MM.1S (cell line): ENCODE measurements around the gene PEX13.

Source experiments
- DNase-seq: peaks from one replicate; pipeline ENCODE4 v3.0.0-alpha.2; 2015
- H2AFZ ChIP-seq: fragments of 300-600 bp; sonication (generic); 2 replicates; pipeline ENCODE4 v1.6.0; 2016; ENCODE audit warnings: antibody characterized with exemption, low read length
- H3F3A ChIP-seq: fragments of 300-600 bp; sonication (generic); 2 replicates; pipeline ENCODE4 v1.6.1; 2016; ENCODE audit warnings: mild to moderate bottlenecking, antibody characterized with exemption, low read length, moderate library complexity, mixed read lengths; ENCODE audit not compliant: insufficient read depth
- H3K27ac ChIP-seq: fragments of 300-600 bp; sonication (generic); 2 replicates; pipeline ENCODE4 v1.5.1; 2016; ENCODE audit warnings: mild to moderate bottlenecking, low read length
- H3K27me3 ChIP-seq: fragments of 300-600 bp; sonication (generic); replicated peaks from 2 replicates; pipeline ENCODE4 v1.6.0; 2016; ENCODE audit warnings: low read length; ENCODE audit not compliant: insufficient read depth
- H3K36me3 ChIP-seq: fragments of 300-600 bp; sonication (generic); replicated peaks from 2 replicates; pipeline ENCODE4 v1.6.1; 2016; ENCODE audit warnings: mild to moderate bottlenecking, low read length, mixed read lengths; ENCODE audit not compliant: insufficient read depth
- H3K4me1 ChIP-seq: fragments of 300-600 bp; sonication (generic); 2 replicates; pipeline ENCODE4 v1.6.1; 2016; ENCODE audit warnings: low read length, mixed read lengths
- H3K4me2 ChIP-seq: fragments of 300-600 bp; sonication (generic); 2 replicates; pipeline ENCODE4 v1.6.0; 2016; ENCODE audit warnings: low read depth, low read length
- H3K4me3 ChIP-seq: fragments of 300-600 bp; sonication (generic); 2 replicates; pipeline ENCODE4 v1.5.1; 2016; ENCODE audit warnings: low read length, mixed read lengths
- H3K79me2 ChIP-seq: fragments of 300-600 bp; sonication (generic); 2 replicates; pipeline ENCODE4 v1.6.1; 2016; ENCODE audit warnings: mixed run types, low read length, mixed read lengths
- H3K9ac ChIP-seq: fragments of 300-600 bp; sonication (generic); 2 replicates; pipeline ENCODE4 v1.6.1; 2016; ENCODE audit warnings: low read length, mixed read lengths
- H3K9me2 ChIP-seq: fragments of 300-600 bp; sonication (generic); replicated peaks from 2 replicates; pipeline ENCODE4 v1.6.1; 2016; ENCODE audit warnings: mild to moderate bottlenecking, low read length, mixed read lengths; ENCODE audit not compliant: insufficient read depth
- H3K9me3 ChIP-seq: fragments of 300-600 bp; sonication (generic); replicated peaks from 2 replicates; pipeline ENCODE4 v1.6.1; 2016; ENCODE audit warnings: mild to moderate bottlenecking, low read length, mixed read lengths; ENCODE audit not compliant: insufficient read depth
- H4K20me1 ChIP-seq: fragments of 300-600 bp; sonication (generic); 2 replicates; pipeline ENCODE4 v1.6.1; 2016; ENCODE audit warnings: mild to moderate bottlenecking, low read length, moderate library complexity, mixed read lengths; ENCODE audit not compliant: insufficient read depth
- EZH2 ChIP-seq: fragments of 300-600 bp; sonication (generic); optimal IDR thresholded peaks from 2 replicates; pipeline ENCODE3; 2017; ENCODE audit warnings: low read depth, mild to moderate bottlenecking, antibody characterized with exemption, low read length, mixed read lengths
- EZH2phosphoT487 ChIP-seq: fragments of 300-600 bp; sonication (generic); IDR thresholded peaks from 2 replicates; pipeline ENCODE4 v1.6.1; 2018; ENCODE audit warnings: antibody characterized with exemption, low read length
- TF ChIP-seq, protein P1 (sequence below): fragments of 300-600 bp; sonication (generic); IDR thresholded peaks from 2 replicates; pipeline ENCODE4 v1.5.1; 2016; ENCODE audit warnings: antibody characterized with exemption, low read length, mixed read lengths

The PEX13 gene

DNA sequence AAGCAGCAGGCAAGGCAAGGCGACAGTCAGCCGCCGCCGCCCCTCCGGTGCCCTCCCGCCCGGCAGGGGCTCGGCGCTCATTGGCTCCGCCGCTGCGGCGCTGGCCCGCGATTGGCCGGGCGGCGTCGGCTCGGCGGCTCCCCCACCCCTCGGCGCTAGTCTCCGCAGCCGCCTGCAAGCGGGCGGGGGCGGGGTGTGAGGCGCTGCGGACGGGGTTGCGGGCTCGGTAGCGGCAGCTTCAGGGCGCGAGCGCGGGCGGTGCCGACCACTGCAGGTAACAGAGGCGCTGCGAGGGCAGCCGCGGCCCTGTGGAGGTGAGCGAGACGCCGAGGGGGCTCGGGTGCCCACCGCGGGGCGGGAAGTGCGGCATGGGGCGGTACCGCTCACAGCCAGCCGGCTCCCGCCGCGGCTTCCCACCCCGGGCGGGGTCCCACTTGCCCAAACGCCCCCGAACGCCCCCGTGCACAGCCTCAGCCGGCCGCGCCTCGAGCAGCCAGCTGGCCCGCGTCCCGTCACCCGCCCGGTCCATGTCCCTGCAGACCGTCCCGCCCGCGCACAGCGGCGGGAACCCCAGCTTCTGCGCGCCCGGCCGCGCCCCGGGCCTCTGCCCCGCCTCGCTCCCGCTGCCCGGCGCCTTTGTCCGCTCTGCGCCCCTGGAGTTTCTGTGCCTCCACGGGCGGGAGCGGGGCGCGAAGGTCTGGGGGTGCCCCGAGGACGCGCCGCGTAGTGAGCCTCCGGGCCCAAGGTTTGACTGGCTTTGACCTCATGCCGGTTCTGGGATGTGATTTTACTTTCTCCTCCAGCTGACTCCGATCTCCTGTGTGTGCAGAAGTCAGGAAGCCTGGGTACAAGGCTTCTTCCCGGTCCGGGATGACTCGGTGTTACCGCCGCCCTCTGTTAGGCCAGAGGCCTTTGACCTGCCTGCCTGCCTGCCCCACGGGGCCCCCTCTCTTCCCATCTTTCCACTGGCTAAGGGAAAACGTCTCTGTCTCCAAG lies 48.5 kb downstream of the PEX13 start, which contains the start of gene SANBR:
SANBR (plus strand) TSS at position 158 of the 996 bp plus-strand sequence. CDS start 4,480 bp downstream, outside the sequence.
- H3F3A ChIP-seq, result peaks cover 9% of the 10 kb centered on the region
- no peaks in the 10 kb centered on the region for H3K27me3 ChIP-seq
- 0 out of 2 replicates have a peak, but pooled peaks cover 5% of the 10 kb centered on the region for H3K79me2 ChIP-seq
- no peaks in the 10 kb centered on the region for H3K4me1 ChIP-seq
- no peaks in the 10 kb centered on the region for H4K20me1 ChIP-seq
- peak within 1 kb of the TSS; percentile 98 for H2AFZ ChIP-seq
- TF ChIP-seq EZH2phosphoT487, result no peak
- H3K9ac ChIP-seq, result peak within 1 kb of the TSS; percentile 64
- H3K27ac ChIP-seq, result peak within 1 kb of the TSS; percentile 12; the same call in 1 of the 2 replicates
- no peaks in the 10 kb centered on the region for H3K9me2 ChIP-seq
- no peaks in the 10 kb centered on the region for H3K9me3 ChIP-seq
- peak within 1 kb of the TSS; percentile 84 for H3K4me3 ChIP-seq
- H3K4me2 ChIP-seq, result peak within 1 kb of the TSS; percentile 58
- DNase-seq, result peak; percentile 91
- H3K36me3 ChIP-seq, result no peaks in the 10 kb centered on the region

DNA sequence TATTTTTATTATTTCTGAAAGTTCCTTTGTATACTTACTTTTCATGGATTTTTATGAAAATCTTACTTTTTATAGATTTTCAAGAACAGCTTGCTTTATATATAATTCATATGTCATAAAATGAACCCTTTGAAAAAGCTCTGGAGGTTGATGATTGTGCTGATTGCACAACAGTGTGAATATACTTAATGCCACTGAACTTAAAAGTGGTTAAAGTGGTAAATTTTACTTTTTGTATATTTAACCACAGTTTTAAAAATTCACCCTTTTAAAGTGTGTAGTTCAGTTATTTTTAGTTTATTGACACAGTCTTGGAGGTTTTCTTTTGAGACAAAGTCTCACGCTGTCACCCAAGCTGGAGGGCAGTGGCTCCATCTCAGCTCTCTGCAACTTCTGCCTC lies 56.6 kb downstream of the PEX13 start:
- Histone ChIP-seq H3K4me3 (no peak overlapping the region), H3K9me3 (no peaks in the 10 kb centered on the region), H3K9ac (no peak overlapping the region), H3K27ac (no peak overlapping the region), H4K20me1 (no peaks in the 10 kb centered on the region), H3K4me2 (no peak overlapping the region), H3K4me1 (no peaks in the 10 kb centered on the region), H2AFZ (no peak overlapping the region), H3F3A (peaks cover 3% of the 10 kb centered on the region; the same call in 1 of the 2 replicates), H3K36me3 (no peaks in the 10 kb centered on the region), H3K79me2 (no peaks in the 10 kb centered on the region), H3K9me2 (no peaks in the 10 kb centered on the region), H3K27me3 (no peaks in the 10 kb centered on the region)
- no peak for DNase-seq
- no peak for TF ChIP-seq EZH2phosphoT487
- no peak for TF ChIP-seq EZH2
- TF ChIP-seq, protein P1, sequence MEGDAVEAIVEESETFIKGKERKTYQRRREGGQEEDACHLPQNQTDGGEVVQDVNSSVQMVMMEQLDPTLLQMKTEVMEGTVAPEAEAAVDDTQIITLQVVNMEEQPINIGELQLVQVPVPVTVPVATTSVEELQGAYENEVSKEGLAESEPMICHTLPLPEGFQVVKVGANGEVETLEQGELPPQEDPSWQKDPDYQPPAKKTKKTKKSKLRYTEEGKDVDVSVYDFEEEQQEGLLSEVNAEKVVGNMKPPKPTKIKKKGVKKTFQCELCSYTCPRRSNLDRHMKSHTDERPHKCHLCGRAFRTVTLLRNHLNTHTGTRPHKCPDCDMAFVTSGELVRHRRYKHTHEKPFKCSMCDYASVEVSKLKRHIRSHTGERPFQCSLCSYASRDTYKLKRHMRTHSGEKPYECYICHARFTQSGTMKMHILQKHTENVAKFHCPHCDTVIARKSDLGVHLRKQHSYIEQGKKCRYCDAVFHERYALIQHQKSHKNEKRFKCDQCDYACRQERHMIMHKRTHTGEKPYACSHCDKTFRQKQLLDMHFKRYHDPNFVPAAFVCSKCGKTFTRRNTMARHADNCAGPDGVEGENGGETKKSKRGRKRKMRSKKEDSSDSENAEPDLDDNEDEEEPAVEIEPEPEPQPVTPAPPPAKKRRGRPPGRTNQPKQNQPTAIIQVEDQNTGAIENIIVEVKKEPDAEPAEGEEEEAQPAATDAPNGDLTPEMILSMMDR, result no peak

DNA sequence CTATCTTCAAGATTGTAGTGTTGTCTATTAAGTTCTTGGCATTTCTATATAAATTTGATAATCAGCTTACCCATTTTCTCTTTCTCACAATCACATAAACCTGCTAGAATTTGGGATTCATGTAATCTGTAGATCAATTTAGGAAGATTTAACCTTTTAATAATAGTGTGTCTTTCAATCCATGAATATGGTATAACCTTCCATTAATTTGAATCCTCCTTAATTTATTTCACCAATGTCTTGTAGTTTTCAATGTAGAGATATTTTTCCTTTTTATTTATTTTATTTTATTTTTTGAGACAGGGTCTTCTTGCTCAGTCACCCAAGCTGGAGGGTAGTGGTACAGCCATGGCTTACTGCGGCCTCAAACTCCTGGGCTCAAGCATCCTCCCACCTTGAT lies 68.4 kb downstream of the PEX13 start:
- H3K9me2 ChIP-seq, result no peaks in the 10 kb centered on the region
- H4K20me1 ChIP-seq, result no peaks in the 10 kb centered on the region
- DNase-seq, result no peak
- H3K36me3 ChIP-seq, result no peaks in the 10 kb centered on the region; the same call in 1 of the 2 replicates
- H3K4me3 ChIP-seq, result no peak overlapping the region
- no peak overlapping the region for H3K27ac ChIP-seq
- no peak overlapping the region for H3K4me2 ChIP-seq
- TF ChIP-seq, protein P1, result no peak
- TF ChIP-seq EZH2 (no peak), EZH2phosphoT487 (no peak)
- no peaks in the 10 kb centered on the region for H3F3A ChIP-seq
- no peak overlapping the region for H2AFZ ChIP-seq
- no peaks in the 10 kb centered on the region for H3K4me1 ChIP-seq
- H3K27me3 ChIP-seq, result no peaks in the 10 kb centered on the region
- H3K79me2 ChIP-seq, result no peaks in the 10 kb centered on the region
- H3K9ac ChIP-seq, result no peak overlapping the region
- no peaks in the 10 kb centered on the region for H3K9me3 ChIP-seq

DNA sequence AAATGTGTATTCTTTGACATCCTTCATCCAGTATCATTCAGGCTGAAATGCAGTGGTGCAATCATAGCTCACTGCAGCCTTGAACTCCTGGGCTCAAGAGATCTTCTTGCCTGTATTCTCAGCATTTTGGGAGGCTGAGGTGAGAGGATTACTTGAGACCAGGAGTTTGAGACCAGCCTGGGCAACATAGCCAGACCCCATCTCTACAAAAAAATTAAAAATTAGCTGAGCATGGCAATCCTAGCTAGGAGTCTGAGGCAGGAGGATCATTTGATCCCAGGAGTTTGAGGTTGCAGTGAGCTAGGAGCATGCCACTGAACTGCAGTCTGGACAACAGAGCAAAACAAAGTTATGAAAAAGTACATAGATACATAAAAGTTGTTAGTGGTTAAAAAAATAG lies 72.3 kb downstream of the PEX13 start:
- no peaks in the 10 kb centered on the region for H3K36me3 ChIP-seq
- H3K9me3 ChIP-seq, result no peaks in the 10 kb centered on the region
- no peak overlapping the region for H3K4me3 ChIP-seq
- no peak overlapping the region for H3K4me2 ChIP-seq
- TF ChIP-seq EZH2 (no peak), EZH2phosphoT487 (no peak)
- TF ChIP-seq, protein P1, result no peak
- no peaks in the 10 kb centered on the region for H3K9me2 ChIP-seq
- H2AFZ ChIP-seq, result no peak overlapping the region
- H3K4me1 ChIP-seq, result no peaks in the 10 kb centered on the region
- no peaks in the 10 kb centered on the region for H3K27me3 ChIP-seq
- no peaks in the 10 kb centered on the region for H3F3A ChIP-seq
- H4K20me1 ChIP-seq, result no peaks in the 10 kb centered on the region
- H3K27ac ChIP-seq, result no peak overlapping the region
- no peaks in the 10 kb centered on the region for H3K79me2 ChIP-seq
- H3K9ac ChIP-seq, result no peak overlapping the region
- DNase-seq, result no peak
